Mesendoderm (in vitro differentiated cells): Measurements from ENCODE around the gene DCAF10.
"Not testable (repeated sequence)": the region's sequence is repeated elsewhere in the genome, so short reads cannot be mapped to it uniquely, and the experiment has no call there.

Source experiments
- DNase-seq: peaks from one replicate; pipeline ENCODE4 v3.0.0; 2013
- H2AK5ac ChIP-seq: 2 replicates; pipeline ENCODE4 v1.6.1; 2013; ENCODE audit warnings: low read length, inconsistent platforms
- H2BK120ac ChIP-seq: 2 replicates; pipeline ENCODE4 v1.6.1; 2013; ENCODE audit warnings: low read depth, mild to moderate bottlenecking, low read length, moderate library complexity, mixed read lengths
- H2BK15ac ChIP-seq: replicated peaks from 2 replicates; pipeline ENCODE4 v1.6.1; 2013; ENCODE audit warnings: low read depth, mild to moderate bottlenecking, moderate library complexity
- H2BK5ac ChIP-seq: 2 replicates; pipeline ENCODE4 v1.6.1; 2013; ENCODE audit warnings: low read length, inconsistent platforms
- H3K18ac ChIP-seq: 2 replicates; pipeline ENCODE4 v1.6.1; 2013; ENCODE audit warnings: mild to moderate bottlenecking, low read length, mixed read lengths
- H3K23ac ChIP-seq: one replicate; pipeline ENCODE4 v1.6.1; 2013; ENCODE audit warnings: low read length
- H3K27ac ChIP-seq: 2 replicates; pipeline ENCODE4 v1.5.1; 2013; ENCODE audit warnings: low read depth, mild to moderate bottlenecking, inconsistent platforms, low read length, moderate library complexity
- H3K27me3 ChIP-seq: 2 replicates; pipeline ENCODE4 v1.6.1; 2013; ENCODE audit warnings: low read length, control low read depth, mild to moderate bottlenecking, inconsistent platforms; ENCODE audit not compliant: insufficient read depth, poor library complexity
- H3K36me3 ChIP-seq: 2 replicates; pipeline ENCODE4 v1.6.1; 2013; ENCODE audit warnings: low read length, inconsistent platforms; ENCODE audit not compliant: control insufficient read depth, insufficient read depth
- H3K4ac ChIP-seq: one replicate; pipeline ENCODE4 v1.6.1; 2013; ENCODE audit warnings: low read depth, mild to moderate bottlenecking, low read length, moderate library complexity
- H3K4me1 ChIP-seq: 2 replicates; pipeline ENCODE4 v1.6.1; 2013; ENCODE audit warnings: low read depth, low read length, inconsistent platforms; ENCODE audit not compliant: control insufficient read depth
- H3K4me2 ChIP-seq: 2 replicates; pipeline ENCODE4 v1.6.1; 2013; ENCODE audit warnings: low read length
- H3K4me3 ChIP-seq: 2 replicates; pipeline ENCODE4 v1.5.1; 2013; ENCODE audit warnings: mild to moderate bottlenecking, low read length
- H3K56ac ChIP-seq: one replicate; pipeline ENCODE4 v1.6.1; 2013; ENCODE audit warnings: low read length
- H3K79me1 ChIP-seq: 2 replicates; pipeline ENCODE4 v1.6.1; 2013; ENCODE audit warnings: low read length, inconsistent platforms
- H3K79me2 ChIP-seq: 2 replicates; pipeline ENCODE4 v1.6.1; 2013; ENCODE audit warnings: mild to moderate bottlenecking, low read length; ENCODE audit not compliant: control insufficient read depth, insufficient read depth
- H3K9ac ChIP-seq: 2 replicates; pipeline ENCODE4 v1.6.1; 2013; ENCODE audit warnings: low read length, inconsistent platforms
- H4K5ac ChIP-seq: one replicate; pipeline ENCODE4 v1.6.1; 2013; ENCODE audit warnings: low read length
- H4K8ac ChIP-seq: one replicate; pipeline ENCODE4 v1.6.1; 2013; ENCODE audit warnings: low read depth, mild to moderate bottlenecking, control low read depth, low read length, moderate library complexity
- WGBS: extraction: QIAGEN DNeasy Blood & Tissue Kit; methylation state at CpG from one replicate; pipeline ENCODE4 v1.1.7; 2013; ENCODE audit warnings: low lambda C conversion rate, missing lambda C conversion rate; ENCODE audit not compliant: insufficient coverage; ENCODE audit errors: extremely low coverage; 5-methylcytosine and 5-hydroxymethylcytosine counted together

The DCAF10 gene

GRCh38 chr9:37809676-37810075, 9.1 kb downstream of the DCAF10 start:
- H2AK5ac ChIP-seq, H3K56ac ChIP-seq: not testable (repeated sequence)
- WGBS: no CpG with 5 or more reads among the region's 15 CpGs

GRCh38 chr9:37811906-37812476, 11.4 kb downstream of the DCAF10 start:
- Histone ChIP-seq H2BK15ac (no peak overlapping the region), H4K8ac (no peak overlapping the region), H3K56ac (no peak overlapping the region), H2AK5ac (no peak overlapping the region), H3K27ac (no peak overlapping the region), H3K79me1 (no peaks in the 10 kb centered on the region), H3K9ac (no peak overlapping the region), H2BK5ac (no peak overlapping the region), H3K18ac (no peak overlapping the region), H3K4me3 (no peak overlapping the region), H3K79me2 (no peaks in the 10 kb centered on the region), H3K4me2 (no peak overlapping the region), H4K5ac (no peak overlapping the region), H3K36me3 (no peaks in the 10 kb centered on the region), H2BK120ac (no peak overlapping the region), H3K4ac (no peak overlapping the region), H3K27me3 (no peaks in the 10 kb centered on the region), H3K4me1 (no peaks in the 10 kb centered on the region), H3K23ac (no peak overlapping the region)
- DNase-seq: no peak
- WGBS: no CpG with 5 or more reads among the region's 6 CpGs

More at GRCh38 chr9:37809676-37810075, 9.1 kb downstream of the DCAF10 start:
- H2BK15ac ChIP-seq, DNase-seq, H3K4me2 ChIP-seq, H3K9ac ChIP-seq, H3K18ac ChIP-seq, H3K4ac ChIP-seq, H2BK5ac ChIP-seq, H3K4me3 ChIP-seq, H3K27me3 ChIP-seq, H4K5ac ChIP-seq, H3K4me1 ChIP-seq, H3K79me1 ChIP-seq, H3K23ac ChIP-seq, H3K27ac ChIP-seq, H2BK120ac ChIP-seq, H3K79me2 ChIP-seq, H3K36me3 ChIP-seq, H4K8ac ChIP-seq: not testable (repeated sequence)

GRCh38 chr9:37812773-37813379, 12.3 kb downstream of the DCAF10 start:
- Histone ChIP-seq H2BK15ac (no peak overlapping the region), H2BK5ac (no peak overlapping the region), H3K18ac (no peak overlapping the region), H4K5ac (no peak overlapping the region), H3K27me3 (no peaks in the 10 kb centered on the region), H3K4me3 (no peak overlapping the region), H3K36me3 (no peaks in the 10 kb centered on the region), H3K23ac (no peak overlapping the region), H2AK5ac (no peak overlapping the region), H3K4ac (no peak overlapping the region), H2BK120ac (no peak overlapping the region), H3K79me2 (no peaks in the 10 kb centered on the region), H3K79me1 (no peaks in the 10 kb centered on the region), H3K9ac (no peak overlapping the region), H3K4me1 (no peaks in the 10 kb centered on the region), H3K56ac (no peak overlapping the region), H3K4me2 (no peak overlapping the region), H3K27ac (no peak overlapping the region), H4K8ac (no peak overlapping the region)
- no CpG with 5 or more reads among the region's 5 CpGs for WGBS
- DNase-seq: no peak

GRCh38 chr9:37818849-37819248, 18.3 kb downstream of the DCAF10 start:
- no peak overlapping the region for H2BK5ac ChIP-seq
- no peak overlapping the region for H2AK5ac ChIP-seq
- no peak for DNase-seq
- no peak overlapping the region for H3K4me3 ChIP-seq
- H4K8ac ChIP-seq: no peak overlapping the region
- no peaks in the 10 kb centered on the region for H3K79me1 ChIP-seq
- no peak overlapping the region for H2BK15ac ChIP-seq
- no peaks in the 10 kb centered on the region for H3K27me3 ChIP-seq
- H4K5ac ChIP-seq: no peak overlapping the region
- no peak overlapping the region for H3K27ac ChIP-seq
- no peak overlapping the region for H3K4ac ChIP-seq
- no peak overlapping the region for H3K23ac ChIP-seq
- no peak overlapping the region for H3K18ac ChIP-seq
- H3K4me1 ChIP-seq: no peaks in the 10 kb centered on the region
- H2BK120ac ChIP-seq: no peak overlapping the region
- no peak overlapping the region for H3K9ac ChIP-seq
- H3K56ac ChIP-seq: no peak overlapping the region
- H3K36me3 ChIP-seq: no peaks in the 10 kb centered on the region
- WGBS: no CpG with 5 or more reads among the region's 2 CpGs
- no peak overlapping the region for H3K4me2 ChIP-seq
- no peaks in the 10 kb centered on the region for H3K79me2 ChIP-seq

- Histone ChIP-seq H3K56ac (no peak overlapping the region), H3K18ac (no peak overlapping the region), H3K4me3 (no peak overlapping the region), H2AK5ac (no peak overlapping the region), H3K9ac (no peak overlapping the region), H2BK15ac (no peak overlapping the region), H2BK120ac (no peak overlapping the region), H3K36me3 (no peaks in the 10 kb centered on the region), H3K4me2 (no peak overlapping the region), H3K27me3 (no peaks in the 10 kb centered on the region), H4K8ac (no peak overlapping the region), H3K4ac (no peak overlapping the region), H3K27ac (no peak overlapping the region), H4K5ac (no peak overlapping the region), H2BK5ac (no peak overlapping the region), H3K4me1 (no peaks in the 10 kb centered on the region), H3K79me1 (no peaks in the 10 kb centered on the region), H3K23ac (no peak overlapping the region), H3K79me2 (no peaks in the 10 kb centered on the region)
- no CpG with 5 or more reads among the region's 5 CpGs for WGBS
- DNase-seq: no peak
Measured at GRCh38 chr9:37820142-37820541, 19.5 kb downstream of the DCAF10 start.

- not testable (repeated sequence) for DNase-seq, H2BK5ac ChIP-seq, H2AK5ac ChIP-seq, H4K5ac ChIP-seq, H4K8ac ChIP-seq, H3K79me2 ChIP-seq, H2BK120ac ChIP-seq, H3K9ac ChIP-seq, H3K4me2 ChIP-seq, H3K4me1 ChIP-seq, H3K36me3 ChIP-seq, H3K79me1 ChIP-seq, H3K27ac ChIP-seq, H2BK15ac ChIP-seq, H3K4ac ChIP-seq, H3K23ac ChIP-seq, H3K27me3 ChIP-seq, H3K4me3 ChIP-seq, H3K18ac ChIP-seq, H3K56ac ChIP-seq
- no CpG with 5 or more reads among the region's 2 CpGs for WGBS
Measured at GRCh38 chr9:37825174-37825573, 24.6 kb downstream of the DCAF10 start.
